Activated naive CD4-positive, alpha-beta T cell treated with anti-CD3 and anti-CD28 coated beads, Interleukin-2, amount 50 U/mL, for 24 hours (primary cell): ENCODE measurements around the gene ACTN4.

Source experiments
- H3K27ac Mint-ChIP-seq: one replicate; pipeline ENCODE4 v1.8.0; 2021; ENCODE audit warnings: mild to moderate bottlenecking, mixed read lengths
- H3K27me3 Mint-ChIP-seq: one replicate; pipeline ENCODE4 v1.8.0; 2021; ENCODE audit warnings: mixed read lengths
- H3K36me3 Mint-ChIP-seq: one replicate; pipeline ENCODE4 v1.8.0; 2021; ENCODE audit warnings: mixed read lengths
- H3K4me1 Mint-ChIP-seq: one replicate; pipeline ENCODE4 v1.8.0; 2021; ENCODE audit warnings: mixed read lengths
- H3K4me3 Mint-ChIP-seq: one replicate; pipeline ENCODE4 v1.8.0; 2021; ENCODE audit warnings: mild to moderate bottlenecking, mixed read lengths
- H3K9me3 Mint-ChIP-seq: one replicate; pipeline ENCODE4 v1.8.0; 2021; ENCODE audit warnings: mixed read lengths

ACTN4 gene

DNA sequence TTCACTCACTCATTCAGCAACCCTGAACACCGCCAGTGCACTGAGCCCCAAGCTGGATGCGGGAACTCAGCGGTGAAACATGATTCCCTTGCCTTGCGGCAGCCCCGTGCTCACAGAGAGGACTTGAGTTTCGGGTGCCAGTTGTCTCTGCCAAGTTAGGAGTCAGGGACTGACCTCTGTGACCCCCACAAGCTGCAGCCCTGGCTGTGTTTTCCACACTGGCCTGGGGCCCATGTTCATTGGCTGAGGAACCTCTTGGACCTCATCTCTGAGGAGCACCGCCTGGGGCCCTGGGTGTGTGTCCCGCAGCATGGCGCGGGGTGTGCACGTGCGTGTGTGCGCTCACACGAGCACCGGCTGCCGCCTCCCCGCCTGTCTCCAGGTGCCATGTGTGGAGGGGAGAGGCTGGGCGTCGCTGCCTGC lies 65.8 kb downstream of the ACTN4 start:
- Mint-ChIP-seq H3K4me3 (no peak overlapping the region), H3K4me1 (no peaks in the 10 kb centered on the region), H3K9me3 (no peaks in the 10 kb centered on the region), H3K36me3 (peaks cover 11% of the 10 kb centered on the region), H3K27me3 (no peaks in the 10 kb centered on the region), H3K27ac (no peak overlapping the region)

- Mint-ChIP-seq H3K36me3 (peaks cover 7% of the 10 kb centered on the region), H3K27me3 (no peaks in the 10 kb centered on the region), H3K4me1 (no peaks in the 10 kb centered on the region), H3K9me3 (no peaks in the 10 kb centered on the region), H3K27ac (no peak overlapping the region), H3K4me3 (no peak overlapping the region)
These were observed 66.4 kb downstream of the ACTN4 start for GRCh38 chr19:38713865-38714264.

DNA sequence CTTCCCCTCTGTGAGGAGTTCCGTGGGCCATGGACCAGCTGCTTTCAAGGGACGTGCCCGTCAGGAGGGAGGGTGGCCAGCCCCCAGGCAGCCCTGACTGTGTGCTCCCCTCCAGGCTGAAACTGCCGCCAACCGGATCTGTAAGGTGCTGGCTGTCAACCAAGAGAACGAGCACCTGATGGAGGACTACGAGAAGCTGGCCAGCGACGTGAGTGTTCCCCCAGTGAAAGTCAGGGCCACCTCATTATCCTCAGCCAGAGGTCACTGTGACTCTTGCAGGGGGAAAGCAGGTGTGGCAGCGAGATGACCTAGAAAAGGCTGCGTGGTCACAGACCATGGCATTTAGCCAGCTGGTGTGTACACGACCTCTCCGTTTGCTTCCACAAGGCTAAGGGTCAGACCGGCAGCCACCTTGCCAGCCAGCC lies 66.9 kb downstream of the ACTN4 start:
- Mint-ChIP-seq H3K9me3 (no peaks in the 10 kb centered on the region), H3K4me1 (no peaks in the 10 kb centered on the region), H3K27me3 (no peaks in the 10 kb centered on the region), H3K36me3 (peaks cover 7% of the 10 kb centered on the region), H3K4me3 (no peak overlapping the region), H3K27ac (no peak overlapping the region)

DNA sequence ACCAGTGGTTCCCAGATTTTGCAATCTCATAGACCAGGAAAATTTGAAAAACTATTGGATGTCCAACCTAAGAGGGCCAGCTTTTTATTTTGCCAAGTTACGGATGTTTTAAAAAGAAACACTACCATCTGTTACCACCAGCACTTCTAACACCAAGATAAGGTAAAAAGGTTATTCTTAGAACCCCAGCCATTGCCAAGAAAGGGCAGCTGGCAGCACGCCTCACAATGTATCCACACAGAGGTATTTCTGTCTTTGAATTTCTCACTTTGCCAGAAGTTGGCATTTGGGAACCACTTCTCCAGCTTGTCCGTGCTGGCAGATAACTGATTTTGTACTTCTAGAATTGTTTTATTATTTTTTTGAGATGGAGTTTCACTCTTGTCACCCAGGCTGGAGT lies 68.1 kb downstream of the ACTN4 start:
- Mint-ChIP-seq H3K27me3 (no peaks in the 10 kb centered on the region), H3K4me1 (no peaks in the 10 kb centered on the region), H3K36me3 (peaks cover 4% of the 10 kb centered on the region), H3K9me3 (no peaks in the 10 kb centered on the region), H3K27ac (no peak overlapping the region), H3K4me3 (no peak overlapping the region)

DNA sequence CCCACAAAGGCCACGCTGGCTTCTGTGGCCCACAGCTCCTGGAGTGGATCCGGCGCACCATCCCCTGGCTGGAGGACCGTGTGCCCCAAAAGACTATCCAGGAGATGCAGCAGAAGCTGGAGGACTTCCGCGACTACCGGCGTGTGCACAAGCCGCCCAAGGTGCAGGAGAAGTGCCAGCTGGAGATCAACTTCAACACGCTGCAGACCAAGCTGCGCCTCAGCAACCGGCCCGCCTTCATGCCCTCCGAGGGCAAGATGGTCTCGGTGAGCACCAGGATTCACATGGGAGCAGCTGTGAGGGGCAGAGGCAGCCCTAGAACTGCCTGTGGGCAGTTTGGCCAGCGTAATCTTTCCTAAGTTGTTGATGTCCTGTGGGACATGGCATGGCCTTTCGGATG lies 69.6 kb downstream of the ACTN4 start:
- H3K4me1 Mint-ChIP-seq: no peaks in the 10 kb centered on the region
- no peak overlapping the region for H3K27ac Mint-ChIP-seq
- H3K36me3 Mint-ChIP-seq: peaks cover 3% of the 10 kb centered on the region
- no peaks in the 10 kb centered on the region for H3K27me3 Mint-ChIP-seq
- no peaks in the 10 kb centered on the region for H3K9me3 Mint-ChIP-seq
- H3K4me3 Mint-ChIP-seq: no peak overlapping the region

- Mint-ChIP-seq H3K27ac (no peak overlapping the region), H3K36me3 (peaks cover 3% of the 10 kb centered on the region), H3K4me3 (no peak overlapping the region), H3K9me3 (no peaks in the 10 kb centered on the region), H3K27me3 (no peaks in the 10 kb centered on the region), H3K4me1 (no peaks in the 10 kb centered on the region)
These were observed 70.4 kb downstream of the ACTN4 start for GRCh38 chr19:38717855-38718254.

DNA sequence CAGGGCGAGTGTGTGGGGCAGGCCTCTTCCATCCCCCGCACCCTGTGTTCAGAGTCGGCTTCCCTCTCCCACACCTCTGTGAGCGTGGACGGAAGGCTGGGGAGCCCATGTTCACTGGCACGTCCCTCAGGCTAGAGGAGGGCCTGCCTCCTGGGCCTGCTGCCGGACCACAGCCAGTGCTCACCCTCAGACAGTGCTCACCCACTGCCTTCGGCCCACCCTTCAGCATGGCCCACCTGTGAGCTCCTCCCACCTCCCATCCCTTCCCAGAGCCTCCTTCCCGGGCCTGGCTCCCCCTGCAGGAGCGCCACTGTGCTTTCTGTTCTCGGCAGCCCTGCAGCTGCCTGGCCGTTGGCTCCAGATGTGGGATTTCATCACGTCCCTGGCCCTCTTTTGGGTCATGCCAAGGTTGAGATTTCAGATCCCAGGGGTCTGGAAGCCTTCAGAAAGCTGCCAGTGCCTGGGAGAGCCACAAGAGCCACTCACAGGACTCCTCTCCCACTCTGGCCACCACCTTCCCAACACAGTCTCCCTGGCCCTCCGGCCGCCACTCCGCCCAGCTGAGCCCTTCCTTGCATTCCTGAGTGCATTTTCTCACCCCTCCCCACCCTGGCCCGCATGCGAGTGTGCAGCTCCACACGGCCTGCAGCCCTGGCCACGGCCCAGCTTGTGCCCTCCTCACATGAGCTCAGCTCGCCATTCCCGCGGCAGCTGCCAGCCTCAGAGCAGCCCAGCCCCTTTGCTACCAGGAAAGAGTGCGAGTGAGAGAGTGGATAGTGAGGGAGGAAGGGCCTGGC lies 71.5 kb downstream of the ACTN4 start:
- Mint-ChIP-seq H3K9me3 (no peaks in the 10 kb centered on the region), H3K4me3 (no peak overlapping the region), H3K4me1 (no peaks in the 10 kb centered on the region), H3K27ac (no peak overlapping the region), H3K36me3 (peaks cover 3% of the 10 kb centered on the region), H3K27me3 (no peaks in the 10 kb centered on the region)

DNA sequence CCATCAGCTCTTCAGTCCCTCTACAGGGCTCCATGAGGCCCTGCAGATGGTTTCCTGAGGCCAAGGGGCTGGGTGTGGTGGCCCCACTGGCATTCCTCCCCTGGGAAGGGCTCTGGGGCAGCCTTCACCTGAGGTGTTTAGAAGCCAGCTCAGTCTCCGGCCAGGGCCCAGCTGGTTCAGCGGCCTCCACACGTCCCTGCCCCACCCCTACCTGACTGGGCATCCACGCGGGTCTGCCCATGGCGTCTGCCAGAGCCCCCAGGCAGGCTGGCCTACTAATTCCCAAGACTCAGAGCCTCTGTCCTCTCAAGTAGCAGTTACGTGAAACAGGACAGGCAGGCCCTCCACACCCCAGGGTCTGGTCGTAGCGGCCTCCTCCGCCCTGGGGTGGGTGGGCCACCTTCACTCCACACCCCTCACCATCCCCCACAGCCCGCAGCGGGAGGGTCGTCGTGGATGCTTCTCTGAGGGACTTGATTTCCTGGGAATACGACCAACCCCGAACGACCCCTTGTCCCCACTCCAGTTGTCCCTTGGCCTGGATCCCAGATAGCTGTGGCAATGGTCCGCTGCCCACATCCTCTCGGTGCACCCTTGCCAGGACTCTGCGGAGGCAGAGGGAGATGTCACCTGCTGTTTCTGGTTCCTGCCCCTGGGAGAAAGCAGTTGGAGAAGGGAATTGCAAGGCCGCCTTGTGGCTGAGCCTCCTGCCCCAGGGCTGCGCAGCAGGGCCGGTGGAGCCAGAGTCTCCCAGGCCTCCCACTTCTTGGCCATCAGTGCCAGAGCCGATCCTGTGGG lies 72.5 kb downstream of the ACTN4 start:
- Mint-ChIP-seq H3K4me3 (no peak overlapping the region), H3K4me1 (no peaks in the 10 kb centered on the region), H3K9me3 (no peaks in the 10 kb centered on the region), H3K36me3 (peaks cover 3% of the 10 kb centered on the region), H3K27ac (no peak overlapping the region), H3K27me3 (no peaks in the 10 kb centered on the region)

DNA sequence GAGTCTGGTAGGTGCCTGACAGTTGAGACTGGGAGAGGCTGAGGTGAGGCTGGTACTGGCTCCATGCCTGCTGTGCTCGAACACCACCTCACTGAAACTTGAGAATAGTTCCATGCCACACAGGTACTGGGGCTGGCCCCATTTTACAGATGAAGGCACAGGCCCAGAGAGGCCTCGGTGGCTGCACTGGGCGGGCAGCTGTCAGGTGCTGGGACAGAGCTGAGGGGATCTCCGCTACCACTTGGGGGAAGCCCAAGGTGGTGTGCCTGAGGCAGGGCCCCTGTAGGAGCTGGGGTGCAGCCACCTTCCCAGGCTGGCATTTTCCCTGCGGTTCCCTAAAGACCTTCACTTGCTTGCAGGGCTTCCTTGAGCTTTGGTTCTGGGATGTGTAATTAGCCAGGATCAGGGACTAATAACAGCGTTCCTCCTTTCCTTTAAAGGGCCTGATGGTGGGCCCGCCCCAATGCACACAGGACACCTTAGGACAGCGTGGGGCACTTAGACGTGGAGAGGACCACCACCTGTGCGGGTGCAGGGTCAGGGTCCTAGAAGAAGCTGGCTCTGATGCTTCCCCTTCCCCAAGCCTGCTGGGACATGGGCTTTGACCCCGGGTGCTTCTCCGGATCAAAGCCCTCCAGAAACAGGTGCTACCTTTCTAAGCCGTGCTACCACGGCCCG lies 73.2 kb downstream of the ACTN4 start:
- H3K4me3 Mint-ChIP-seq: no peak overlapping the region
- no peaks in the 10 kb centered on the region for H3K4me1 Mint-ChIP-seq
- no peaks in the 10 kb centered on the region for H3K27me3 Mint-ChIP-seq
- H3K36me3 Mint-ChIP-seq: peaks cover 3% of the 10 kb centered on the region
- H3K27ac Mint-ChIP-seq: no peak overlapping the region
- no peaks in the 10 kb centered on the region for H3K9me3 Mint-ChIP-seq

- Mint-ChIP-seq H3K4me1 (no peaks in the 10 kb centered on the region), H3K36me3 (peaks cover 1% of the 10 kb centered on the region), H3K4me3 (no peak overlapping the region), H3K27ac (no peak overlapping the region), H3K9me3 (no peaks in the 10 kb centered on the region), H3K27me3 (no peaks in the 10 kb centered on the region)
These were observed 74.0 kb downstream of the ACTN4 start for GRCh38 chr19:38721496-38721895.

DNA sequence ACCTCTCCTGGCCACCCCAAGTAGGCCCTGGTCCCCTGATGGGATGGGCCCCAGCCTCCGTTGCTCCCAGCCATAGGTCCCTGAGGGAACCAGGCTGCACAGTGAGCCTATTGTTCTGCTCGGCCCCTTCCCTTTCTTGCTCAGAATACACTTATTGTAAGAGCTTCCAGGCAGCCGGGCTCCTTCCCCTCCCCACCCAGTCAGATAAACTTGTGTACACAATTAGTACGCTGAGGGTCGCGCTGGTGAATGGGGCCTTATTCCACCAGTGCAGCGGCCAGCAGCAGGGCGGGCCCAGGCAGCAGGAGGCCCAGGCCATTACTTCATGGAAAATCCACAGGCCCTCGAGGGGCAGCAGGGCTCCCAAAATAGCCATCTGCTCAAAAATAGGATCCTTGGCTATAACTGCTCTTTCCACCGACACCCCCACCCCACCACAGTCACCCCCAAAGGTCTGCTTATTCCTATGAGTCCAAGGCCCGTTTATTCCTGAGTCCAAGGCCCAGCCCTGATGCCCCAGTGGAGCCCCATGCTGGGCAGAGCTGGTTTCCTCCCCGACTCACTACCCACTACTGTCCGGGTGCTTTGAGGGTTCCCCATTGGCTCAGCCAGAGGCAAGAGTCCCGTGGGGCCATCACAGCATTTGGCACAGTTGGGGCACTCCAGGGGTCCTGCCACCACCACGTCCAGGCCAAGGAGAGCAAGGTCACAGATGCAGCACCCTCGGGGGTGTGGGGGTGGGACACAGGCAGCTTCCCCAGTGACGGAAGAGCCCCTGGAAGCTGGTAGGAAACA lies 74.7 kb downstream of the ACTN4 start:
- no peaks in the 10 kb centered on the region for H3K36me3 Mint-ChIP-seq
- H3K4me3 Mint-ChIP-seq: no peak overlapping the region
- H3K9me3 Mint-ChIP-seq: no peaks in the 10 kb centered on the region
- H3K27me3 Mint-ChIP-seq: no peaks in the 10 kb centered on the region
- no peak overlapping the region for H3K27ac Mint-ChIP-seq
- no peaks in the 10 kb centered on the region for H3K4me1 Mint-ChIP-seq

DNA sequence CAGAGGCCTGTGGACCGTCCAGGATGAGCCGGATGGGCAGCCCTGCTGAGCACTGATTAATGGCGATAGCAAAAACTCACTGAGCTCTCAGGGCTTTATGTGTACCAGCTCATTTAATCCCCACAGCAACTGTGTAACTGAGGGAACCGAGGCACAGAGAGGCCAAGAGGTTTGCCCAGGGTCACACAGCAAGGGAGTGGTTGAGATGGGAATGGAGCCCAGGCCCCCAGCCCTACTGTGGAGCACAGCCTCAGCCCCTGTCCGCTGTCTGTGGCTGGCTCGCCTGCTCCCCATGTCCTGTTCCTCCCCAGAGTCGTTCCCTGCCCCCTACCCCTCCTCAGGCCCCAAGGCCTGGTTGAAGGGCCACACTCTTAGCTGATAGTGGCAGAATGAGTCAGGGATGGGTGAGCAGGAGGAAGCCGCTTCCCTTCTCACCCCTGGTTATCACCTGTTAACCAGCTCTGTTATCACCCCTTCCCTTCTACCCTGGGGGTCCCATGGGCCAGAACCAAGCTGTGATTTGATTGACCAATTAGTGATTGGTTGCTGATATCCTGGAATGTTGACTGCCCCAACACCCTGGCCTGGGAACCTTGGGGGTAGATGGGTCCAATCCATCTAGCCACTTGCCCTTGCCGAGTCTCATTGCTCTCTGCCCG lies 75.6 kb downstream of the ACTN4 start:
- H3K9me3 Mint-ChIP-seq: no peaks in the 10 kb centered on the region
- H3K36me3 Mint-ChIP-seq: no peaks in the 10 kb centered on the region
- H3K4me1 Mint-ChIP-seq: no peaks in the 10 kb centered on the region
- H3K27me3 Mint-ChIP-seq: no peaks in the 10 kb centered on the region
- no peak overlapping the region for H3K4me3 Mint-ChIP-seq
- H3K27ac Mint-ChIP-seq: no peak overlapping the region

DNA sequence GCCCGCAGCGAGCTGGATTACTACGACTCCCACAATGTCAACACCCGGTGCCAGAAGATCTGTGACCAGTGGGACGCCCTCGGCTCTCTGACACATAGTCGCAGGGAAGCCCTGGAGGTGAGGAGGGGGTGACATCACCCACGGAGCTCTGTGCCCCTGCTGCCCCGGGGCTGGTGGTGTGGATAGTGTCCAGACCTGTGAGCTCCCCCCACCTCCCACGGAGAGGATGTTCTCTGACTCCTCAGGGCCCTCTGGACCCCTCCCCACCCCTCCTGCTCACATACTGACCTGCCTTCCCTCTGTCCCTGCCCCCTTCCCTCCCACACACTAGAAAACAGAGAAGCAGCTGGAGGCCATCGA lies 76.1 kb downstream of the ACTN4 start:
- no peaks in the 10 kb centered on the region for H3K27me3 Mint-ChIP-seq
- no peaks in the 10 kb centered on the region for H3K9me3 Mint-ChIP-seq
- no peaks in the 10 kb centered on the region for H3K36me3 Mint-ChIP-seq
- no peak overlapping the region for H3K27ac Mint-ChIP-seq
- no peak overlapping the region for H3K4me3 Mint-ChIP-seq
- no peaks in the 10 kb centered on the region for H3K4me1 Mint-ChIP-seq

DNA sequence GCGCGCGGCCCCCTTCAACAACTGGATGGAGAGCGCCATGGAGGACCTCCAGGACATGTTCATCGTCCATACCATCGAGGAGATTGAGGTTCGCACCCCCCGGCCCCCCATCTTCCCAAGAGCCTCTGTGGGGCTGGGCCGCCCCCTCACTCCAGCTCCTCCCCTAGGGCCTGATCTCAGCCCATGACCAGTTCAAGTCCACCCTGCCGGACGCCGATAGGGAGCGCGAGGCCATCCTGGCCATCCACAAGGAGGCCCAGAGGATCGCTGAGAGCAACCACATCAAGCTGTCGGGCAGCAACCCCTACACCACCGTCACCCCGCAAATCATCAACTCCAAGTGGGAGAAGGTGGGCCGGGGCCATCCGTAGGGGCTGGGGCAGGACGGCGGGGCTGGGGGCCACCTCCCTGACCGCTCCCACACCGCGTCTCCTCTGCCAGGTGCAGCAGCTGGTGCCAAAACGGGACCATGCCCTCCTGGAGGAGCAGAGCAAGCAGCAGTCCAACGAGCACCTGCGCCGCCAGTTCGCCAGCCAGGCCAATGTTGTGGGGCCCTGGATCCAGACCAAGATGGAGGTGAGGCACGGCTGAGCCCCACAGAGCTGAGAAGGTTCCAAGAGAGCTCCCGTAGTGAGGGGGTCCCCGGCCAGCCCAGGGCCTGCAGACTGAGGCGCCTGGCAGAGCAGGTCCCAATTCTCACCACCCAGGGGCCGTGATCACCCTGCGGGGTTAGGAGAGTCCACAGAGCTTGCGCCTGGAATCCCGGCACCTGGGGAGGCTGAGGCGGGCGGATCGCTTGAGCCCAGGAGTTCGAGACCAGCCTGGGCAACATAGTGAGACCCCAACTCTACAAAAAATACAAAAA lies 76.8 kb downstream of the ACTN4 start:
- Mint-ChIP-seq H3K4me3 (no peak overlapping the region), H3K27ac (no peak overlapping the region), H3K4me1 (no peaks in the 10 kb centered on the region), H3K36me3 (no peaks in the 10 kb centered on the region), H3K27me3 (no peaks in the 10 kb centered on the region), H3K9me3 (no peaks in the 10 kb centered on the region)
